Measurements from ENCODE around the gene GRIK4.

GRCh38 chr11:120869516-120870011, 358.0 kb downstream of the GRIK4 start:
- TF ChIP-seq, protein P1, sequence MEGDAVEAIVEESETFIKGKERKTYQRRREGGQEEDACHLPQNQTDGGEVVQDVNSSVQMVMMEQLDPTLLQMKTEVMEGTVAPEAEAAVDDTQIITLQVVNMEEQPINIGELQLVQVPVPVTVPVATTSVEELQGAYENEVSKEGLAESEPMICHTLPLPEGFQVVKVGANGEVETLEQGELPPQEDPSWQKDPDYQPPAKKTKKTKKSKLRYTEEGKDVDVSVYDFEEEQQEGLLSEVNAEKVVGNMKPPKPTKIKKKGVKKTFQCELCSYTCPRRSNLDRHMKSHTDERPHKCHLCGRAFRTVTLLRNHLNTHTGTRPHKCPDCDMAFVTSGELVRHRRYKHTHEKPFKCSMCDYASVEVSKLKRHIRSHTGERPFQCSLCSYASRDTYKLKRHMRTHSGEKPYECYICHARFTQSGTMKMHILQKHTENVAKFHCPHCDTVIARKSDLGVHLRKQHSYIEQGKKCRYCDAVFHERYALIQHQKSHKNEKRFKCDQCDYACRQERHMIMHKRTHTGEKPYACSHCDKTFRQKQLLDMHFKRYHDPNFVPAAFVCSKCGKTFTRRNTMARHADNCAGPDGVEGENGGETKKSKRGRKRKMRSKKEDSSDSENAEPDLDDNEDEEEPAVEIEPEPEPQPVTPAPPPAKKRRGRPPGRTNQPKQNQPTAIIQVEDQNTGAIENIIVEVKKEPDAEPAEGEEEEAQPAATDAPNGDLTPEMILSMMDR (IDR thresholded peaks at IDR 0.05), result no peak
- no peak for TF ChIP-seq EZH2phosphoT487 (IDR thresholded peaks at IDR 0.05; ENCODE audit: borderline replicate concordance, low read depth)

All from SK-N-SH (cell line).